Urothelium cell line (cell line): ENCODE data around the gene MCU.
A peak's percentile ranks its signal among the peaks of the same experiment; 100 is the strongest.
"Not testable (repeated sequence)": the region's sequence is repeated elsewhere in the genome, so short reads cannot be mapped to it uniquely, and the experiment has no call there.

ENCODE experiments used
- DNase-seq: peaks from one replicate; pipeline ENCODE4 v3.0.0; 2011; ENCODE audit warnings: low spot score, mixed read lengths
- FAIRE-seq: peaks from 2 replicates; lab custom pipeline; 2011; peaks lifted over from hg19 to GRCh38; lab: Jason Lieb, UNC

The MCU gene

GRCh38 chr10:72691863-72692743 lies at the start of gene MCU:
Gene MCU (plus strand): TSS chr10:72692143. CDS start chr10:72692152, 9 bp downstream.
- FAIRE-seq: peak; percentile 80
- peak; percentile 98 for DNase-seq

GRCh38 chr10:72642318-72642717 lies 49.6 kb upstream of the MCU start:
- DNase-seq (no peak), FAIRE-seq (no peak)

GRCh38 chr10:72645263-72645858 lies 46.6 kb upstream of the MCU start:
- FAIRE-seq (no peak), DNase-seq (no peak)

- not testable (repeated sequence) for FAIRE-seq, DNase-seq
Observed at GRCh38 chr10:72646971-72647370, 45.0 kb upstream of the MCU start.

GRCh38 chr10:72648301-72648700 lies 43.6 kb upstream of the MCU start:
- FAIRE-seq (no peak), DNase-seq (no peak)

GRCh38 chr10:72649291-72649690 lies 42.7 kb upstream of the MCU start:
- no peak for FAIRE-seq

GRCh38 chr10:72653383-72654096 lies 38.4 kb upstream of the MCU start:
- no peak for FAIRE-seq
- DNase-seq: no peak

More at GRCh38 chr10:72649291-72649690, 42.7 kb upstream of the MCU start:
- no peak for DNase-seq

- DNase-seq (no peak), FAIRE-seq (no peak)
Observed at GRCh38 chr10:72654720-72655119, 37.2 kb upstream of the MCU start.

GRCh38 chr10:72658696-72659400 lies 33.1 kb upstream of the MCU start:
- FAIRE-seq (no peak), DNase-seq (no peak)

GRCh38 chr10:72659694-72660093 lies 32.2 kb upstream of the MCU start:
- DNase-seq (no peak), FAIRE-seq (no peak)

GRCh38 chr10:72660220-72660619 lies 31.7 kb upstream of the MCU start:
- no peak for DNase-seq
- FAIRE-seq: no peak

- FAIRE-seq: no peak
- no peak for DNase-seq
Observed at GRCh38 chr10:72661431-72661830, 30.5 kb upstream of the MCU start.

- DNase-seq: no peak
- FAIRE-seq: no peak
Observed at GRCh38 chr10:72663971-72664370, 28.0 kb upstream of the MCU start.

- FAIRE-seq: no peak
- DNase-seq: no peak
Observed at GRCh38 chr10:72665925-72666324, 26.0 kb upstream of the MCU start.

- DNase-seq: no peak
- no peak for FAIRE-seq
Observed at GRCh38 chr10:72667207-72667864, 24.6 kb upstream of the MCU start.

GRCh38 chr10:72673280-72673679 lies 18.7 kb upstream of the MCU start:
- DNase-seq: no peak
- no peak for FAIRE-seq

- not testable (repeated sequence) for FAIRE-seq, DNase-seq
Observed at GRCh38 chr10:72674174-72674573, 17.8 kb upstream of the MCU start.

GRCh38 chr10:72679838-72680241 lies 12.1 kb upstream of the MCU start:
- FAIRE-seq (peak; percentile 9), DNase-seq (no peak)

- DNase-seq: no peak
- no peak for FAIRE-seq
Observed at GRCh38 chr10:72682638-72683037, 9.3 kb upstream of the MCU start.

- FAIRE-seq (no peak), DNase-seq (no peak)
Observed at GRCh38 chr10:72685264-72685921, 6.5 kb upstream of the MCU start.
